Esophagus muscularis mucosa (tissue), 4 donors: ENCODE results near the gene RAB17. TPM values are rescaled to one million over a fixed set of nuclear protein-coding genes. Genes with fewer than 3 reads are reported as not detected.

Experiments
- DNase-seq: peaks from one replicate; pipeline ENCODE4 v3.0.0-alpha.2; 2017; ENCODE audit errors: extremely low spot score
- H3K27ac ChIP-seq, 4 donors: fragments of 200-600 bp; sonication (generic); replicated peaks in 1 of 4; 1 replicate in 3 of 4; 2 replicates in 1 of 4; pipeline ENCODE4 v1.5.1; 2016 to 2019; ENCODE audit warnings: mild to moderate bottlenecking in 1 of 4
- H3K27me3 ChIP-seq, 4 donors: fragments of 200-600 bp; sonication (generic); one replicate each; pipeline versions ENCODE4 v1.5.1 to v1.6.0; 2016 to 2019
- H3K36me3 ChIP-seq, 4 donors: fragments of 200-600 bp; sonication (generic); one replicate each; pipeline ENCODE4 v1.5.1; 2016 to 2019
- H3K4me1 ChIP-seq, 4 donors: fragments of 200-600 bp; sonication (generic); one replicate each; pipeline ENCODE4 v1.5.1; 2016 to 2019
- H3K4me3 ChIP-seq, 4 donors: fragments of 200-600 bp; sonication (generic); 1 replicate in 2 of 4; 2 replicates in 2 of 4; pipeline ENCODE4 v1.5.1; 2016 to 2019; ENCODE audit warnings: mild to moderate bottlenecking in 4 of 4, moderate library complexity in 1 of 4
- H3K9me3 ChIP-seq, 4 donors: fragments of 200-600 bp; sonication (generic); 1 replicate in 3 of 4; 2 replicates in 1 of 4; pipeline ENCODE4 v1.5.1; 2016 to 2019
- EP300 ChIP-seq: sonication (generic); formaldehyde crosslinking; IDR thresholded peaks from one replicate; pipeline ENCODE4 v1.6.1; 2017; ENCODE audit warnings: antibody characterized with exemption
- POLR2A ChIP-seq: fragments of 450-650 bp; IDR thresholded peaks from one replicate; pipeline ENCODE4 v1.6.1; 2017; ENCODE audit warnings: antibody characterized with exemption, moderate library complexity, mild to moderate bottlenecking, low read depth
- POLR2AphosphoS5 ChIP-seq, 2 donors: sonication (generic); formaldehyde crosslinking; IDR thresholded peaks; one replicate each; pipeline ENCODE4 v1.6.1; 2017; ENCODE audit warnings: antibody characterized with exemption in 2 of 2
- WGBS: methylation state at CpG from one replicate; pipeline ENCODE4 v1.1.5; 2018; 5-methylcytosine and 5-hydroxymethylcytosine counted together
- intact Hi-C: fragments of 100-400 bp; cut with DNase I; formaldehyde crosslinking; loops from one replicate; pipeline ENCODE4 v1.15.1; 2023
- total RNA-seq, 4 donors: library from RNA; depleted of rRNA; stranded (reverse); fragments of >200 nt; gene quantifications; one replicate each; pipeline versions ENCODE4 v1.1.0 to v1.2.1, GENCODE V29; 2016
- TF ChIP-seq, protein P1 (sequence below), 3 experiments: fragments of 200-600 bp in 2 of 3; fragments of 450-650 bp in 1 of 3; sonication (generic) in 2 of 3; IDR thresholded peaks; one replicate each; pipeline ENCODE4 v1.5.1; 2017 to 2019; ENCODE audit warnings: antibody characterized with exemption in 3 of 3, mild to moderate bottlenecking in 2 of 3, moderate library complexity in 1 of 3

Gene RAB17
- total RNA-seq, 4 donors from 2014 or later = 0.83 to 3.7 (median 1.4) TPM

DNA sequence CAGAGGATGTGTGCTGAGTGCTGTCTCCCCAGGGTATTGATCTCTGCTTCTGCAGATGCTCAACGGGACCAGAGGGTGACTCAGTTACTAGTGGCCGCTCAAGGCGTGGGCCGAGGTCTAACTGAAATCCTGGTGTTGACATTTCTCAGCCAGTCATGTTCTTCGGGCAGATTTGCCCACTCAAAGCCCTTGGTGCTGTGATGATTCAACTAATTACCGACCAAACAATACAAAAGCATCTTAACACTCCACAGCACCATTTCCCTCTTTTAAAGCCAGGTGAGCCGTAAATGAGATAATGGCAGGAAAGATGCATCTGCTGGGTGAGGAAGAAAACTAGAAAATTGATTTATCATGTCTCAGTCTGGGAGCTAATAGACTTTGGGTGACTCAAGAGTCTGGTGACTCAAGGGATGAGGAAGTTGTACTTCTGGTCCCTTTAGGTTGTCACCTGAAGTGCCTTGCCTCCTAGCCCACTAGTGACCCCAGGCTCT is 56.8 kb downstream of the RAB17 start:
- Histone ChIP-seq H3K36me3 (no peaks in the 10 kb centered on the region), H3K27ac (no peak overlapping the region), H3K27me3 (peaks cover 0 to 5% (median 0%) of the 10 kb centered on the region in 4 donors), H3K4me3 (no peak overlapping the region), H3K4me1 (no peaks in the 10 kb centered on the region), H3K9me3 (no peaks in the 10 kb centered on the region)
- 83% methylated on average over 7 of the region's 7 CpGs for WGBS
- no peak for DNase-seq
- intact Hi-C loops = no loop called here
- TF ChIP-seq POLR2A (no peak), EP300 (no peak), POLR2AphosphoS5 (IDR thresholded peaks at IDR 0.05) (no peak)
- TF ChIP-seq, protein P1, sequence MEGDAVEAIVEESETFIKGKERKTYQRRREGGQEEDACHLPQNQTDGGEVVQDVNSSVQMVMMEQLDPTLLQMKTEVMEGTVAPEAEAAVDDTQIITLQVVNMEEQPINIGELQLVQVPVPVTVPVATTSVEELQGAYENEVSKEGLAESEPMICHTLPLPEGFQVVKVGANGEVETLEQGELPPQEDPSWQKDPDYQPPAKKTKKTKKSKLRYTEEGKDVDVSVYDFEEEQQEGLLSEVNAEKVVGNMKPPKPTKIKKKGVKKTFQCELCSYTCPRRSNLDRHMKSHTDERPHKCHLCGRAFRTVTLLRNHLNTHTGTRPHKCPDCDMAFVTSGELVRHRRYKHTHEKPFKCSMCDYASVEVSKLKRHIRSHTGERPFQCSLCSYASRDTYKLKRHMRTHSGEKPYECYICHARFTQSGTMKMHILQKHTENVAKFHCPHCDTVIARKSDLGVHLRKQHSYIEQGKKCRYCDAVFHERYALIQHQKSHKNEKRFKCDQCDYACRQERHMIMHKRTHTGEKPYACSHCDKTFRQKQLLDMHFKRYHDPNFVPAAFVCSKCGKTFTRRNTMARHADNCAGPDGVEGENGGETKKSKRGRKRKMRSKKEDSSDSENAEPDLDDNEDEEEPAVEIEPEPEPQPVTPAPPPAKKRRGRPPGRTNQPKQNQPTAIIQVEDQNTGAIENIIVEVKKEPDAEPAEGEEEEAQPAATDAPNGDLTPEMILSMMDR (IDR thresholded peaks at IDR 0.05) = no peak

DNA sequence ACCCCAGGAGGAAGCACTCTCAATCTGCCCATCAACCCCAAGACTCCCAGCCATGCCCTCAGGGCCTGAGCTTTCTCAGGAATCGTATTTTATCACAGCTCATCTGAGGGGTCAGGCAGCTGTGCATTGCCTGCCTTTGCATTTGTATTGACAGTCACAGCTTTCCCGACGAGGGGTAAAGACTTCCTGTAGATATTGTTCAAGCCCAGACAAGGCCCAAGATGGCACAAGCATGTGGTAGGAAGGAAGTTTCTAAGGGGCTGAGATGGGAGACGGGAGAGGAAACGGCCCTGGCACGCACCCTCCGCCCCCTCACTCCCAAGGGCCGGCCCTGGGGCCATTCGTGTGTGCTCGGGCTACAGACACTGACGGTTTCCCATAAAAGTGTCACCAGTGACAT is 58.4 kb downstream of the RAB17 start:
- intact Hi-C loops = no loop called here
- H3K4me3 ChIP-seq = no peak overlapping the region
- TF ChIP-seq POLR2A (no peak), POLR2AphosphoS5 (IDR thresholded peaks at IDR 0.05) (no peak), EP300 (no peak)
- TF ChIP-seq, protein P1 (IDR thresholded peaks at IDR 0.05) = no peak

DNA sequence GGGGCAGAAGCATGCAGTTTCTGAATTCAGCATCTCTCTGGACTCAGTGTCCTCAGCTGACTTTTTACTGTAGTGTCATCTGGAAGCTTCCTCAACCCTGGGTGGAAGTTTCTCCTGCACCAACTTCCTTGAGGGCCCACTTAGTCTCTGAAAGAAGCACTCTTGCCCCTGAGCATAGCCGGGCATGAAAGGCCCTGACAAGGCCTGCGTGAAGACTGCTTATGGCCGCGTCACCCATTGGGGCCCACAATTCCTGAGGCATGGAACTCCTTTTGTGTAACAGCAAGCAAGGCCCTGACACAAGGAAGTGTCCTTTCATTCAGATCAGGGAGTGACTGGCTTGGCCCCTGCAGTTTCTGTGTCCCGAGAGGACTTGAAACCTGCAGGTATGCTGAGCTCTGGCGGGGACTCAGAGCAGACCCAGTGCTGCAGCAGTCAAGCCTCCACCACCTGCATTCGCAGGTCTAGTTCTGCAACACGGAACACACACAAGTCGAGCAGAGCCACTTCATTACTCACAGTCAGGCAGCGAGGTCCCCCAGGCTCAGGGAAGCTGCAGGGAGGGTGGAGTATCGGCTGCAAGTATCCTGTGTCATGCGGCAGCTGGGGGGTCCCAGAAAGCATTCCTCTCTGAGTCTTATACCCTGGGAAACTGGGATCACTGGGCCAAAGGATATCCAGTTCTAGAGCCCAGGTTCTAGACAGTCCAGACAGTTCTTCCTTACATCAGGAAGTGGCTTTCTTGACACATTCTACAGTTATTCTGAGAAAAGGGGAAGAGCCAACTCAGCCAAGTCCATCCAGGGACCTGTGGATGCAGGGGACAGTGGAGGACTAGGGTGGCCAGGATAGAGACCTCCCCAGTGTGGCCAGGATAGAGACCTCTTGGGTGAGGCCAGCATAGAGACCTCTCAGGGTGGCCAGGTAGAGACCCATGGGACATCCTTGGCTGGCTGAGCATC is 59.8 kb downstream of the RAB17 start:
- no peak for DNase-seq
- no peak overlapping the region for H3K4me3 ChIP-seq
- no peak overlapping the region for H3K27ac ChIP-seq
- H3K36me3 ChIP-seq = peaks cover 0 to 10% (median 0%) of the 10 kb centered on the region in 4 donors
- no peak for TF ChIP-seq EP300
- no peak for TF ChIP-seq POLR2AphosphoS5 (IDR thresholded peaks at IDR 0.05)
- TF ChIP-seq, protein P1 (IDR thresholded peaks at IDR 0.05) = no peak
- no peak for TF ChIP-seq POLR2A
- intact Hi-C loops = no loop called here
- H3K4me1 ChIP-seq = no peaks in the 10 kb centered on the region
- WGBS = 82% methylated on average over 8 of the region's 12 CpGs
- no peaks in the 10 kb centered on the region for H3K27me3 ChIP-seq
- no peaks in the 10 kb centered on the region for H3K9me3 ChIP-seq

More for the DNA sequence above, 58.4 kb downstream of the RAB17 start:
- no peak overlapping the region for H3K27ac ChIP-seq
- H3K4me1 ChIP-seq = no peaks in the 10 kb centered on the region
- WGBS = 70% methylated on average over 11 of the region's 11 CpGs
- DNase-seq = no peak
- H3K36me3 ChIP-seq = peaks cover 0 to 8% (median 0%) of the 10 kb centered on the region in 4 donors
- H3K27me3 ChIP-seq = no peaks in the 10 kb centered on the region
- no peaks in the 10 kb centered on the region for H3K9me3 ChIP-seq

DNA sequence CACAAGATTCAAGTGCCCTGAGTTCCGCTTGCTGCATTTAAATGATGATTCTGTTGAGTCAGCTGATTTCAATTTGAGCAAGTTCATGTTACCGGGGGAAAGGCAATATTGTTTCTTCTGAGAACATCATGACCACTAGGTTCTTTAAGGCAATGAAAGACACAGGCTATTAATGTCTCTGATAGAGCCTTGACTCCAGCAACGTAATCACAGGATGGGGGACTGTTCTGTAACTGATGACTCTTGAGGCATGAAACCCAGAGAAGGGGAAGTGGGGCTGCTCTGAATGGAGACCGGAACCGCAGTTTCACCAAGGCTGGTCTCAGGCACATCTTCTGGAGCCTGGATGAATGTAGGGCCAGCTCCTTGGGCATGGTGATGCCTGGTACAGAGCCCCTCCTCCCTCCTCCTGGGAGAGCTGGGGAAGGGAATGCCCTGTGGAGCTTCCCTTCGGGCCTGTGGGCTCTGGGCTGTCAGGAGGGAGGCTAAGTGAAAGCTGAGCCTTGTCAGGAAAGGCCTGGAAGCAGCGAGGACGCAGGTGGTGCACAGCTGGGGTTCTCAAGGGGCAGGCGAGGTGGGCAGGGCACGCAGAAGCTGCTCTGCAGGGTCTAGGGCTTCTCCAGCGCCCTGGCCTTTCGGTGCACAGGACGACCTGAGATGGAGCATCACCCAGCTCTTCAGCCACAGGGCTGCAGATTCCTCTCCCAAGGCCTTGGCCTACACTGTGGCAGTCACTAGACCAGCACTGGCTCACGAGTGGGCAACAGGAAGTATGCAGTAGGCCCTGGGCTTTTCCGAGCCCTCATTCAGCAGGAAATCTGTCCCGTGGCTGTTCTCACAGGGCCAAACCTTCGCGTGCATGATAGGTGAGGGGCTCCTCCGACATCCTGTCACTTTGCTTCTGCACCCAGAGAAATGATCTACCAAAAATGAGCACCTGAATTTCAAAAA is 60.8 kb downstream of the RAB17 start:
- TF ChIP-seq POLR2A (no peak), EP300 (no peak), POLR2AphosphoS5 (IDR thresholded peaks at IDR 0.05) (no peak)
- TF ChIP-seq, protein P1 (IDR thresholded peaks at IDR 0.05) = no peak
- DNase-seq = no peak
- Histone ChIP-seq H3K27me3 (no peaks in the 10 kb centered on the region), H3K4me1 (no peaks in the 10 kb centered on the region), H3K9me3 (no peaks in the 10 kb centered on the region), H3K36me3 (peaks cover 0 to 10% (median 0%) of the 10 kb centered on the region in 4 donors), H3K27ac (no peak overlapping the region), H3K4me3 (no peak overlapping the region)
- intact Hi-C loops = no loop called here
- 86% methylated on average over 18 of the region's 19 CpGs for WGBS
